Measurements from ENCODE around the gene SELENON.
"Not testable (repeated sequence)": the region's sequence is repeated elsewhere in the genome, so short reads cannot be mapped to it uniquely, and the experiment has no call there.

Gene SELENON

GRCh38 chr1:25831569-25832196, 31.7 kb downstream of the SELENON start:
- Histone ChIP-seq H3K27ac (ENCODE audit: insufficient read depth, low read length, poor library complexity, severe bottlenecking) (no peak overlapping the region), H3K4me1 (ENCODE audit: control insufficient read depth, insufficient read depth, low read length, poor library complexity, severe bottlenecking) (no peaks in the 10 kb centered on the region), H3K36me3 (ENCODE audit: control insufficient read depth, insufficient read depth, low read length) (peaks cover 56% of the 10 kb centered on the region), H3K9me3 (ENCODE audit: control insufficient read depth, low read length) (no peaks in the 10 kb centered on the region), H3K27me3 (replicated peaks; ENCODE audit: control insufficient read depth, insufficient read depth, low read length, poor library complexity, severe bottlenecking) (no peaks in the 10 kb centered on the region), H3K4me3 (ENCODE audit: insufficient read depth, low read depth, low read length, poor library complexity, severe bottlenecking) (no peak overlapping the region)
- no peak for DNase-seq

- Histone ChIP-seq H3K4me1 (ENCODE audit: control insufficient read depth, insufficient read depth, low read length, poor library complexity, severe bottlenecking) (no peaks in the 10 kb centered on the region), H3K4me3 (ENCODE audit: insufficient read depth, low read depth, low read length, poor library complexity, severe bottlenecking) (no peak overlapping the region), H3K27me3 (replicated peaks; ENCODE audit: control insufficient read depth, insufficient read depth, low read length, poor library complexity, severe bottlenecking) (no peaks in the 10 kb centered on the region), H3K36me3 (ENCODE audit: control insufficient read depth, insufficient read depth, low read length) (peaks cover 51% of the 10 kb centered on the region), H3K27ac (ENCODE audit: insufficient read depth, low read length, poor library complexity, severe bottlenecking) (no peak overlapping the region), H3K9me3 (ENCODE audit: control insufficient read depth, low read length) (no peaks in the 10 kb centered on the region)
- DNase-seq = no peak
Measured at GRCh38 chr1:25832336-25833037, 32.5 kb downstream of the SELENON start.

- H3K27me3 ChIP-seq (replicated peaks; ENCODE audit: control insufficient read depth, insufficient read depth, low read length, poor library complexity, severe bottlenecking) = no peaks in the 10 kb centered on the region
- H3K4me3 ChIP-seq (ENCODE audit: insufficient read depth, low read depth, low read length, poor library complexity, severe bottlenecking) = no peak overlapping the region
- DNase-seq = no peak
- H3K27ac ChIP-seq (ENCODE audit: insufficient read depth, low read length, poor library complexity, severe bottlenecking) = no peak overlapping the region
- H3K4me1 ChIP-seq (ENCODE audit: control insufficient read depth, insufficient read depth, low read length, poor library complexity, severe bottlenecking) = no peaks in the 10 kb centered on the region
- H3K36me3 ChIP-seq (ENCODE audit: control insufficient read depth, insufficient read depth, low read length) = peaks cover 46% of the 10 kb centered on the region
- H3K9me3 ChIP-seq (ENCODE audit: control insufficient read depth, low read length) = no peaks in the 10 kb centered on the region
Measured at GRCh38 chr1:25833158-25833557, 33.2 kb downstream of the SELENON start.

DNA sequence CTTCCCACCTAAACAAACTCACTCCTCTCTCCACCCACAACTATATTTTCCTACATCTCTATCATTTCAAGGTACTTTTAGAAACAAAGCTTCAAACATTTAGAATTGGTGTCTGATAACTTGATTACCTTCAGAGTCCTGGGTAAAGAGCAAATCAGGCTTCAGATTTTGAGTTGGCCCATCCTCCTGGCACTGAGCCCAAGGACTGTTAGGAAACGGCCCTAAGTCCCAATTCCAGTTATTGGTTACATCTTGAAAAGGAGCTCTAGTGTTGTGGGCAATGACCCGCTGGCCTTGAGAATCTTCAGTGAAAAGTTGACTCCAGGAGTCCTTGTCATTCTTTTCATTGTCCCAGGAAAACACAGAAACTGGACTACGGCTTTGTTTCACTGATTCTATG, 34.9 kb downstream of the SELENON start:
- Histone ChIP-seq H3K27me3 (replicated peaks; ENCODE audit: control insufficient read depth, insufficient read depth, low read length, poor library complexity, severe bottlenecking) (no peaks in the 10 kb centered on the region), H3K4me3 (ENCODE audit: insufficient read depth, low read depth, low read length, poor library complexity, severe bottlenecking) (no peak overlapping the region), H3K36me3 (ENCODE audit: control insufficient read depth, insufficient read depth, low read length) (peaks cover 29% of the 10 kb centered on the region), H3K9me3 (ENCODE audit: control insufficient read depth, low read length) (no peaks in the 10 kb centered on the region), H3K4me1 (ENCODE audit: control insufficient read depth, insufficient read depth, low read length, poor library complexity, severe bottlenecking) (no peaks in the 10 kb centered on the region), H3K27ac (ENCODE audit: insufficient read depth, low read length, poor library complexity, severe bottlenecking) (no peak overlapping the region)
- DNase-seq = no peak

GRCh38 chr1:25836695-25837094, 36.7 kb downstream of the SELENON start:
- DNase-seq = no peak
- Histone ChIP-seq H3K27me3 (replicated peaks; ENCODE audit: control insufficient read depth, insufficient read depth, low read length, poor library complexity, severe bottlenecking) (no peaks in the 10 kb centered on the region), H3K27ac (ENCODE audit: insufficient read depth, low read length, poor library complexity, severe bottlenecking) (no peak overlapping the region), H3K9me3 (ENCODE audit: control insufficient read depth, low read length) (no peaks in the 10 kb centered on the region), H3K36me3 (ENCODE audit: control insufficient read depth, insufficient read depth, low read length) (peaks cover 11% of the 10 kb centered on the region), H3K4me1 (ENCODE audit: control insufficient read depth, insufficient read depth, low read length, poor library complexity, severe bottlenecking) (no peaks in the 10 kb centered on the region), H3K4me3 (ENCODE audit: insufficient read depth, low read depth, low read length, poor library complexity, severe bottlenecking) (no peak overlapping the region)

GRCh38 chr1:25837262-25837875, 37.4 kb downstream of the SELENON start:
- no peak for DNase-seq
- no peaks in the 10 kb centered on the region for H3K4me1 ChIP-seq (ENCODE audit: control insufficient read depth, insufficient read depth, low read length, poor library complexity, severe bottlenecking)
- H3K9me3 ChIP-seq (ENCODE audit: control insufficient read depth, low read length) = no peaks in the 10 kb centered on the region
- no peak overlapping the region for H3K4me3 ChIP-seq (ENCODE audit: insufficient read depth, low read depth, low read length, poor library complexity, severe bottlenecking)
- no peaks in the 10 kb centered on the region for H3K27me3 ChIP-seq (replicated peaks; ENCODE audit: control insufficient read depth, insufficient read depth, low read length, poor library complexity, severe bottlenecking)
- H3K27ac ChIP-seq (ENCODE audit: insufficient read depth, low read length, poor library complexity, severe bottlenecking) = no peak overlapping the region
- H3K36me3 ChIP-seq (ENCODE audit: control insufficient read depth, insufficient read depth, low read length) = peaks cover 5% of the 10 kb centered on the region

- not testable (repeated sequence) for DNase-seq; H3K27me3 ChIP-seq (replicated peaks; ENCODE audit: control insufficient read depth, insufficient read depth, low read length, poor library complexity, severe bottlenecking); H3K4me3 ChIP-seq (ENCODE audit: insufficient read depth, low read depth, low read length, poor library complexity, severe bottlenecking); H3K27ac ChIP-seq (ENCODE audit: insufficient read depth, low read length, poor library complexity, severe bottlenecking); H3K4me1 ChIP-seq (ENCODE audit: control insufficient read depth, insufficient read depth, low read length, poor library complexity, severe bottlenecking); H3K36me3 ChIP-seq (ENCODE audit: control insufficient read depth, insufficient read depth, low read length); H3K9me3 ChIP-seq (ENCODE audit: control insufficient read depth, low read length)
Measured at GRCh38 chr1:25839808-25840207, 39.8 kb downstream of the SELENON start.

DNA sequence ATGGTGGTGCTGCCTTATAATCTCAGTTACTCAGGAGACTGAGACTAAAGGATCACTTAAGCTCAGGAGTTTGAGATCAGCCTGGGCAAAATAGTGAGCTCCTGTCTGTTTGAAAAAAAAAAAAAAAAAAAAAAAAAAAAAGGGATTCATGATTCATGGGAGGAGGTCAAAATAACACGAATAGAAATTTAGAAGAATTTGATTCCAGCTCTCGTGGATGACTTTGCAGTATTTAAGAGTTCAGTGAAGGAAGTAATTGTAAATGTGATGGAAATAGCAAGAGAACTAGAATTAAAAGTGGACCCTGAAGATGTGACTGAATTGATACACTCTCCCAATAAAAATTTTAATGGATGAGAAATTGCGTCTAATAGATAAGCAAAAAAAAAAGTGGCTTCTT, 43.5 kb downstream of the SELENON start:
- DNase-seq = no peak

DNA sequence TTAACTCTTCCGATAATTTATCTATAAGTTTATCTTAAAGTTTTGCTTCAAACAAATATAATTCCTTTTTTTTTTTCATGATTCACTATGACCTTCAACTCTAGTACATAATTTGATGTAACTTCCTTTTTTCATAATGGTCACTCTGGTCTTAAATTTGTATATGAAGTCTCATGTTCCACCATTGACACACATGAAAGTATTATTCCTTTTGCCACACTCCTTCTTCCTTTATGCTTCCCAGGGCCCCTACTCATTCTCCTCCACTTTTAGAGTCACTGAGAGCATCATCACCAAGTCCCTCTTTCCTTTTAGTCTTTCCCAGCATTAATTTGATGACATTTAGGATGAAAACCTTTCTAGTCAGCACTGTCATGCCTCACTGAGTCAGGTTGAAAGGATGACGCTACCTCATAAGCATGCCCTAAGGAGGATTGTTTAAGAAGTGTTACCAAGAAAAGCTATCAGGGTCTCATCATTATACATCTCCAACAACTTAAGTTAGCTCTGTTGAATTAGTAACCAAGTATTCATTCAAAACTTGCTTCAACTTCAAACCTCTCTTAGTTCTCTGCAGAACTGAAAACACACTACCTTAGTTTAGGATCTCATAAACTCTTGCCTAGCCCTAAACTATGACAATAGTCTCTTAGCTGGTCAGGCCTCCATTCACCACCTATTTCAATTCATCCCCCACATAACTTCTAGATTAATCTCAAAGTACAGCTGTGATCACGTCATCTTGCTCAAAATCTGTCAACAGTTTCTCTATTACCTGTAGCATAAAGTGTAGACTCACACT, 44.7 kb downstream of the SELENON start:
- no peak for DNase-seq
- H3K9me3 ChIP-seq (ENCODE audit: control insufficient read depth, low read length) = no peaks in the 10 kb centered on the region
- H3K27ac ChIP-seq (ENCODE audit: insufficient read depth, low read length, poor library complexity, severe bottlenecking) = no peak overlapping the region
- no peaks in the 10 kb centered on the region for H3K27me3 ChIP-seq (replicated peaks; ENCODE audit: control insufficient read depth, insufficient read depth, low read length, poor library complexity, severe bottlenecking)
- no peak overlapping the region for H3K4me3 ChIP-seq (ENCODE audit: insufficient read depth, low read depth, low read length, poor library complexity, severe bottlenecking)
- H3K4me1 ChIP-seq (ENCODE audit: control insufficient read depth, insufficient read depth, low read length, poor library complexity, severe bottlenecking) = no peaks in the 10 kb centered on the region
- H3K36me3 ChIP-seq (ENCODE audit: control insufficient read depth, insufficient read depth, low read length) = no peaks in the 10 kb centered on the region

More for the DNA sequence above, 43.5 kb downstream of the SELENON start:
- H3K27me3 ChIP-seq (replicated peaks; ENCODE audit: control insufficient read depth, insufficient read depth, low read length, poor library complexity, severe bottlenecking) = no peaks in the 10 kb centered on the region
- H3K36me3 ChIP-seq (ENCODE audit: control insufficient read depth, insufficient read depth, low read length) = no peaks in the 10 kb centered on the region
- no peak overlapping the region for H3K4me3 ChIP-seq (ENCODE audit: insufficient read depth, low read depth, low read length, poor library complexity, severe bottlenecking)
- H3K4me1 ChIP-seq (ENCODE audit: control insufficient read depth, insufficient read depth, low read length, poor library complexity, severe bottlenecking) = no peaks in the 10 kb centered on the region
- no peak overlapping the region for H3K27ac ChIP-seq (ENCODE audit: insufficient read depth, low read length, poor library complexity, severe bottlenecking)
- H3K9me3 ChIP-seq (ENCODE audit: control insufficient read depth, low read length) = no peaks in the 10 kb centered on the region
